BJ (cell line): ENCODE measurements around the gene RNF175. TPM values are rescaled to one million over a fixed set of nuclear protein-coding genes. Genes with fewer than 3 reads are reported as not detected.

Source experiments
- CTCF ChIA-PET: fragments of 350-600 bp; formaldehyde crosslinking; extraction: SDS; loops from one replicate; lab custom pipeline; 2021; ENCODE audit warnings: antibody characterized with exemption, inconsistent platforms; lab: Yijun Ruan, JAX
- POLR2A ChIA-PET: fragments of 300-600 bp; sonication (Branson Sonifier 250); formaldehyde crosslinking; extraction: SDS; loops from one replicate; lab custom pipeline; 2021; ENCODE audit warnings: antibody characterized with exemption; lab: Charles Lee
- DNase-seq: peaks from one replicate; pipeline ENCODE4 v3.0.0-alpha.2; 2011; ENCODE audit warnings: low read depth
- H3K27me3 ChIP-seq: 2 replicates; pipeline ENCODE4 v1.6.0; 2011; ENCODE audit warnings: low read length; ENCODE audit not compliant: control insufficient read depth, insufficient read depth
- H3K36me3 ChIP-seq: 2 replicates; pipeline ENCODE4 v1.5.1; 2011; ENCODE audit warnings: low read length; ENCODE audit not compliant: control insufficient read depth, insufficient read depth
- H3K4me3 ChIP-seq: 2 replicates; pipeline ENCODE4 v1.5.1; 2011; ENCODE audit warnings: low read depth, mild to moderate bottlenecking, control low read depth, low read length
- CTCF ChIP-seq: IDR thresholded peaks from 2 replicates; pipeline ENCODE4 v1.5.1; 2011; ENCODE audit warnings: low read depth, mild to moderate bottlenecking, control low read depth, inconsistent platforms, low read length, moderate library complexity; ENCODE audit not compliant: insufficient read depth
- polyA plus RNA-seq: library from polyadenylated mRNA; depleted of rRNA; stranded (reverse); fragments of >200 nt; gene quantifications from 2 replicates; pipeline ENCODE4 v1.2.3, GENCODE V29; 2011

RNF175 gene
- polyA plus RNA-seq, 1 experiment, result not detected

- CTCF ChIA-PET, result interaction anchor here (0.9 to 1.2 kb wide), 2 partner anchors 8 to 30 kb away, joined by 3 to 4 read pairs; no protein-coding TSS in a partner anchor
- DNase-seq, result no peak
- H3K27me3 ChIP-seq, result no peaks in the 10 kb centered on the region; the same call in 1 of the 2 replicates
- H3K4me3 ChIP-seq, result no peak overlapping the region
- POLR2A ChIA-PET, result no interaction called here
- H3K36me3 ChIP-seq, result no peaks in the 10 kb centered on the region
- no peak for TF ChIP-seq CTCF
Measured at GRCh38 chr4:153780876-153781275, 21.1 kb upstream of the RNF175 start.

GRCh38 chr4:153780221-153780620 is 20.4 kb upstream of the RNF175 start:
- Histone ChIP-seq H3K4me3 (no peak overlapping the region), H3K36me3 (no peaks in the 10 kb centered on the region), H3K27me3 (no peaks in the 10 kb centered on the region; the same call in 1 of the 2 replicates)
- ChIA-PET POLR2A (no interaction called here), CTCF (no interaction called here)
- DNase-seq, result no peak
- no peak for TF ChIP-seq CTCF

GRCh38 chr4:153778383-153778782 is 18.6 kb upstream of the RNF175 start:
- POLR2A ChIA-PET, result no interaction called here
- TF ChIP-seq CTCF, result no peak
- CTCF ChIA-PET, result no interaction called here
- Histone ChIP-seq H3K36me3 (no peaks in the 10 kb centered on the region), H3K4me3 (no peak overlapping the region), H3K27me3 (no peaks in the 10 kb centered on the region)
- no peak for DNase-seq

GRCh38 chr4:153777421-153777820 is 17.6 kb upstream of the RNF175 start:
- Histone ChIP-seq H3K36me3 (no peaks in the 10 kb centered on the region), H3K27me3 (no peaks in the 10 kb centered on the region), H3K4me3 (no peak overlapping the region)
- CTCF ChIA-PET, result no interaction called here
- POLR2A ChIA-PET, result no interaction called here
- TF ChIP-seq CTCF, result no peak
- no peak for DNase-seq

- H3K27me3 ChIP-seq, result no peaks in the 10 kb centered on the region
- no peaks in the 10 kb centered on the region for H3K36me3 ChIP-seq
- ChIA-PET POLR2A (no interaction called here), CTCF (no interaction called here)
- no peak for DNase-seq
- no peak for TF ChIP-seq CTCF
- H3K4me3 ChIP-seq, result no peak overlapping the region
Measured at GRCh38 chr4:153776601-153777000, 16.8 kb upstream of the RNF175 start.
